Measurements from ENCODE around the gene GOLT1B.
A peak's percentile ranks its signal among the peaks of the same experiment; 100 is the strongest.
"Not testable (repeated sequence)": the region's sequence is repeated elsewhere in the genome, so short reads cannot be mapped to it uniquely, and the experiment has no call there.

GOLT1B gene, protein sequence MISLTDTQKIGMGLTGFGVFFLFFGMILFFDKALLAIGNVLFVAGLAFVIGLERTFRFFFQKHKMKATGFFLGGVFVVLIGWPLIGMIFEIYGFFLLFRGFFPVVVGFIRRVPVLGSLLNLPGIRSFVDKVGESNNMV

DNA sequence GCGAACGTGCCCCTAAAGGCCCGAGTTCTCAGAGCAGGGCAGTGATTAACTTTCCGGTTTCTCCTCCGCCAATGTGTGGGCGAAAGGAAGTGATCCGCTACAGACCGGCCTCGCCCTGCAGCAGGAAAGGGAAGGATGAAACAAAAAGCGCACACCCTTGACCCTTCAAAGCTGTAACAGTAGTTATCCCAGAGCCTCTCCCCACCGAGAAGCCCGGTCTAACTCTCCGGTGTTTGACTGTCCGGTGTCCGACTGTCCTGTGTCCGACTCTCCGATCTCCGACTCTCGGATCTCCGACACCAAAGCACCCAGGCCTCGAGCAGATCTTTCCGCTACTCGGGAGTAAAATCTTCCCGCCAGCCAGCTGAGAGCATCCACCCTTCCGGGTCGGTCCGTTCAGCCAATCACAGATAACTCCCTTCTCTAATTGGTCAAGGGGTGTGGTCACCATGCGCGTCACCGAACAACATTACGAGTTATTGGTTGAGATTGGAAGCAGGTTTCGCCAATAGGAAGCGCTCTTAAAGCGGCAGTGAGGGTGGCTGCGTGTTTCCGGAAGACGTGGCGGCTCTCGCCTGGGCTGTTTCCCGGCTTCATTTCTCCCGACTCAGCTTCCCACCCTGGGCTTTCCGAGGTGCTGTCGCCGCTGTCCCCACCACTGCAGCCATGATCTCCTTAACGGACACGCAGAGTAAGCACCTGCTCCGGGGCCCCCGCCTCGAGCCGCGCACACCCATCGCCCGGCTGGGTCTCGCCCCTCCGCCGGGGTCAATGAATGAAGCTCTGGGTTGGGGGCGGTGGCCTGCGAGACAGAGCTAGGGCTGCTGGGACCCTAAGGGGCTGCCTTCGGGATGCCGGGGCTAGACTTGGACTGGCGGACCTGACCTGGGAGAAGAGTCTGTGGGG is at the start of gene GOLT1B, which contains the start of gene RECQL:
GOLT1B (plus strand) TSS at position 532 of the 906 bp plus-strand sequence; CDS start at position 667, 135 bp downstream.
RECQL (minus strand) TSS at position 378 of the 906 bp plus-strand sequence. CDS start 2,065 bp downstream, outside the sequence.
- H3K4me3 ChIP-seq (ENCODE audit: low read length), result peak within 1 kb of the TSS; percentile 92
- TF ChIP-seq, protein P1, sequence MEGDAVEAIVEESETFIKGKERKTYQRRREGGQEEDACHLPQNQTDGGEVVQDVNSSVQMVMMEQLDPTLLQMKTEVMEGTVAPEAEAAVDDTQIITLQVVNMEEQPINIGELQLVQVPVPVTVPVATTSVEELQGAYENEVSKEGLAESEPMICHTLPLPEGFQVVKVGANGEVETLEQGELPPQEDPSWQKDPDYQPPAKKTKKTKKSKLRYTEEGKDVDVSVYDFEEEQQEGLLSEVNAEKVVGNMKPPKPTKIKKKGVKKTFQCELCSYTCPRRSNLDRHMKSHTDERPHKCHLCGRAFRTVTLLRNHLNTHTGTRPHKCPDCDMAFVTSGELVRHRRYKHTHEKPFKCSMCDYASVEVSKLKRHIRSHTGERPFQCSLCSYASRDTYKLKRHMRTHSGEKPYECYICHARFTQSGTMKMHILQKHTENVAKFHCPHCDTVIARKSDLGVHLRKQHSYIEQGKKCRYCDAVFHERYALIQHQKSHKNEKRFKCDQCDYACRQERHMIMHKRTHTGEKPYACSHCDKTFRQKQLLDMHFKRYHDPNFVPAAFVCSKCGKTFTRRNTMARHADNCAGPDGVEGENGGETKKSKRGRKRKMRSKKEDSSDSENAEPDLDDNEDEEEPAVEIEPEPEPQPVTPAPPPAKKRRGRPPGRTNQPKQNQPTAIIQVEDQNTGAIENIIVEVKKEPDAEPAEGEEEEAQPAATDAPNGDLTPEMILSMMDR (IDR thresholded peaks at IDR 0.05; ENCODE audit: insufficient read depth, low read depth, low read length, missing control alignments), result no peak
- peak; percentile 99 for DNase-seq (ENCODE audit: low read depth)

DNA sequence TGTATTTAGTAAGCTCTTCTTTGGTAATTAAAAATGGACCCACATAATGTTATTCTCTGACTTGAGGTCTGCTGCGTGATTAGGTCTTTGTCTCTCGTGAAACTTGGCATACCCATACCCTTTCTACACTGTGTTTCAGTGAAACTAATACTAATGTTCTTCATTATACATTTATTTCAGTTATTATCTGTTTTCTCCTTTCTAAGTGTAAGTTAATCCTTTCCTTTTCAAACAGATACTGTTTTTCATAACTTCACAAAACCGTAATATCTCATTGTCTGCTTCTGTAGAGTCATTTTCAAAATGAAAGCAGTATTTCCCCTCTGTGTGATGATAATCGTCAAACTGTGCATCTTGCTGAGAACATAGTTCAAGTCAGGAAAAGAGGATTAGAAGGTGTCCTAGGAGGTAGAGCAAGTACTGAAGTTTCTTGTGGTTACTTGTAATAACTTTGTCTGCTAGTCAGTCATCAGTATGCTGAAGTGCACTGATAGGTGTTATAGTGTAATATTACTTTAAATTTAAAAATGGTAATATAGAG is 48.2 kb upstream of the GOLT1B start:
- DNase-seq (ENCODE audit: low read depth), result no peak
- TF ChIP-seq, protein P1 (IDR thresholded peaks at IDR 0.05; ENCODE audit: insufficient read depth, low read depth, low read length, missing control alignments), result no peak
- H3K4me3 ChIP-seq (ENCODE audit: low read length), result no peak overlapping the region

DNA sequence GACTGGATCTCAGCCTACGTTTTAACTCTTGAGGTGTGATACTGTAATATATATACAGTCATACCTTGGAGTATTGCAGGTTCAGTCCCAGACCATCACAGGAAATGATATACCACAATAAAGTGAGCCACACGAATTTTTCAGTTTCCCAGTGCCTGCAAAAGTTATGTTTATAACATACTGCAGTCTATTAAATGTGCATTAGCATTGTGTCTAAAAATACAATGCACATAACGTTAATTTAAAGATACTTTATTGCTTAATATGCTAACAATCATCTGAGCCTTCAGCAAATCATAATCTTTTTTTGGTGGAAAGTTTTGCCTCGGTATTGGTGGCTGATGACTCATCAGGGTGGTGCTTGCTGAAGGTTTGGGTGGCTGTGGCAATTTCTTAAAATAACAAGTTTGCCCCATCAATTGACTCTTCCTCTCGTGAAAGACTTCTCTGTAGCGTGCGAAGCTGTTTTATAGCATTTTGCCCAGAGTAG is 45.3 kb upstream of the GOLT1B start:
- TF ChIP-seq, protein P1 (IDR thresholded peaks at IDR 0.05; ENCODE audit: insufficient read depth, low read depth, low read length, missing control alignments), result no peak
- no peak for DNase-seq (ENCODE audit: low read depth)
- no peak overlapping the region for H3K4me3 ChIP-seq (ENCODE audit: low read length)

DNA sequence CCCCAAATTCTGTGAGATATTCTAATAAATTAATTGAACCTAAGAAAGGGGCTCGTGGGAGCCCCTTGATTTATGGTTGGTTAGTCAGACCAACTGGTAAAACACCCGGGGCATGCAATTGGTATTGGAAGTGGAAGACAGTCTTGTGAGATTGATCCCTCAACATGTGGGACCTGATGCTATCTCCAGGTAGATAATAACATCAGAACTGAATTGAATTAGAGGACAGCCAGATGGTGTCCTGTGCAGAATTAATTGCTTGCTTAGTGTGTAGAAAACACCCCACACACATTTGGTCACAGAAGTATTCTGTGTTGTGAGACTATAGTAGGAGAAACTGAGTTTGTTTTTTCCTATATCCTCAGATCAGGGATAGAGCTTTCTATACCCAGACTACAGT is 42.1 kb upstream of the GOLT1B start:
- no peak overlapping the region for H3K4me3 ChIP-seq (ENCODE audit: low read length)
- TF ChIP-seq, protein P1 (IDR thresholded peaks at IDR 0.05; ENCODE audit: insufficient read depth, low read depth, low read length, missing control alignments), result no peak
- DNase-seq (ENCODE audit: low read depth), result no peak

DNA sequence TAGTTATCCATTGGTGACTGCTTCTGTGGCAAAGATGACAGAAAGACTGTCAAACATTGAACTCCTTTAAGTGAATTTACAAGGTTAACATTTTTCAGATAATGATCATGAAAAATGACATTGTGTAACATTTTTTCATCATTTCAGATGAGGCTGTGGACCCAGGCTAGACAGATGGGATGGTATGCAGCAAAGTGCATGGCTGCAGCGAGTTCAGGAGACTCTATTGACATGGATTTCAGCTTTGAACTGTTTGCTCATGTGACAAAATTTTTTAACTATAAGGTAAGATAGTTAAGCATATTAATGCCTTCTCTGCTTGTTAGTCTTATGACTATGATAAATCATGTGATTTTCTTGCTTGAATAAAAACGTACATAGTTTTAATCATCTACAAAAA is 34.3 kb upstream of the GOLT1B start:
- not testable (repeated sequence) for DNase-seq (ENCODE audit: low read depth); H3K4me3 ChIP-seq (ENCODE audit: low read length)

DNA sequence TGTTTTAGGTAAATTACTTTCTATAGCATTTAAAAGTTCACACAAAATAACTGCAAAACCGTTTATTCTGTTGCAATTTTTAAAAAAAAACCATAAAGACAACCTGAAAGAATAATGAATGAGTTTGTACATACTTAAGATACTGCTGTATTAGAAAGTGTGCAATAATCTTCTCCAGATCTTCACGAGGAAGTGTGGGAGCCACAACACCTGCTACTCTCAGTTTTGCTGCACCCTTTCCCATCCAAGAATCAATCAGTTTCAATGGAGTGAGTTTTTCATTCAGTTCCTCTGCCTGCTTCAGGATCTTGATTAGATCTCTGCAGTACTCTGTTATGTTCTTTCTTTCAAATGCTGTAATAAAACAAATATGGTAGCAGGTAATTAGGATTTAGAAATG is 30.3 kb upstream of the GOLT1B start:
- DNase-seq (ENCODE audit: low read depth), result no peak
- TF ChIP-seq, protein P1 (IDR thresholded peaks at IDR 0.05; ENCODE audit: insufficient read depth, low read depth, low read length, missing control alignments), result no peak

DNA sequence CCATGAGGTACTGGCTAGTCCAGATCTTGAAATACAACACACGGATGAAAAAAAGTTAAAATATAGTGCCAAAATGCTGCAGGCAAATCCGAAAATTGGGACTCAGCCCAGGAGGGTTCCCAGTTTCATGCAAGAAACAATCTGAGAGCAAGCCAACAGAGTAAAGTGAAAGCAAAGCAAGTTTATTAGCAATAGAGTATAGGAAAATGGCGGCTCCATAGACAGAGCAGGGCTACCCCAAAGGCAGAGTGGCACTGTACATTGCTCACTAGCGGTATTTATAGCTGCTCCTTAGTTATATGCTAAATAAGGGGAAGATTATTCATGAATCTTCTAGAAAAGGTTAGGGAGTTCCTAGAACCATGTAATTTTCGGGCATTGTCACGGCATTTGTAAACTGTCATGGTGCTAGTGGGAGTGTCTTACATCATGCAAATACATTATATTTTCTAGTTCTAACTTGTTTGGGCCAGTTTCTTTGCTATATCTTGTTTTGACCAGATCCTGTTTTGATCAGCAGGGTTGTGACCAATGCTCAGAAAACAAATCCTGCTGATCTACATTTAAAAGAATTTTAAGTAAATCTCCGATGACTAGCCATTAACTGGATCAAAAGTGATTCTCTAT is 29.3 kb upstream of the GOLT1B start:
- TF ChIP-seq, protein P1 (IDR thresholded peaks at IDR 0.05; ENCODE audit: insufficient read depth, low read depth, low read length, missing control alignments), result no peak
- H3K4me3 ChIP-seq (ENCODE audit: low read length), result no peak overlapping the region
- peak; percentile 31 for DNase-seq (ENCODE audit: low read depth)

More for the DNA sequence above, 30.3 kb upstream of the GOLT1B start:
- H3K4me3 ChIP-seq (ENCODE audit: low read length), result no peak overlapping the region
